ENCODE data around the gene ENPP1. TPM values are rescaled to one million over a fixed set of nuclear protein-coding genes. Genes with fewer than 3 reads are reported as not detected.

ENPP1 gene
- total RNA-seq, 4 donors from 2014 or later = 7.9 to 35.2 (median 19.2) TPM

DNA sequence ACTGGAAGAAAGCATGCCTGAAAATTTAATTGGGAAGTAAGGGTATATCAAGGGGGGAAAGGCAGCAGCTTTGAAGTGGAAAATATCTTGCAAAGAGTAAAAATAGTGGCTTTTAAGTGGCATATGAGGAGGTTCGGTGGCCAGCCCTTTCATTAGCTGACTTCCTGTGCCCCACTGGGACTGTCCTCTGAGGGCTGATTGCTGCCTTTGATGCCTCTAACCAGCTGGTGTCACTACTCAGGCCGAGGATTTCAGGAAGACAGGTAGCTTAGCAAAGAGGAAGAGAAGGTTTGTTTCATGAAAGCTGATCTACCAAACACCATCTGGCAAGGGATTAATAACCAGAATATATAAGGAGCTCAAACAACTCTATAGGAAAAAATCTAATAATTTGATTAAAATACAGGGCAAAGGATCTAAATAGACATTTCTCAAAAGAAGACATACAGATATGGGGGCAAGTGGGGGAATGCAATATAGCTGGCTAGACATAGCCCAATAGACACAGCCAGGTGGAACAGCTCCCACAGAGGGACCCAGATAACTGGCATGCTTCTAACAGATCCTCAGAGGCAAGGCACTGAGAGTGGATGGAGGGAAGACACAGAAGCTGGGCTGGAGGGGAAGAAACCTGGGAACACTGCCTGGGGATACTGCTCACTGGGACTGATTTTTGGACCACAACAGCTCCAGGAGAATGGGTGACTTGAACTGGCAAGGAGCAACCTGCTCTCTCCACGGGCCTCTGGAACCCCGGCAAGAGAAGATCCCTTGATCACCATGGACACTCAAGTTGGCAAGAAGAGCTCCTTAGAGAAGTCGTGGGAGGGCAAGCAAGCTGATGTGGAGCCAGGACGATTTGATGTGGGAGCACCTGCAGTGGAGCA, 110.2 kb downstream of the ENPP1 start:
- DNase-seq (ENCODE audit: extremely low spot score) = no peak
- H3K4me1 ChIP-seq = peaks cover 0 to 8% (median 6%) of the 10 kb centered on the region in 4 donors
- intact Hi-C loops (cut with DNase I) = loop anchor here (10.0 kb wide), 1 partner anchor 567 kb away; no protein-coding TSS in a partner anchor
- no peaks in the 10 kb centered on the region for H3K36me3 ChIP-seq
- H3K27ac ChIP-seq (replicated peaks in 1 of 4) = no peak overlapping the region
- TF ChIP-seq CTCF (IDR thresholded peaks at IDR 0.05) (no peak), POLR2AphosphoS5 (IDR thresholded peaks at IDR 0.05) (no peak), POLR2A (IDR thresholded peaks at IDR 0.05; ENCODE audit: low read depth) (no peak)
- WGBS = 74% methylated on average over 6 of the region's 6 CpGs
- peaks cover 0 to 2% (median 0%) of the 10 kb centered on the region in 4 donors for H3K27me3 ChIP-seq
- H3K4me3 ChIP-seq = no peak overlapping the region
- H3K9me3 ChIP-seq = peaks cover 0 to 1% (median 0%) of the 10 kb centered on the region in 4 donors

GRCh38 chr6:131918650-131919355, 111.0 kb downstream of the ENPP1 start:
- 85% methylated on average over 9 of the region's 9 CpGs for WGBS
- Histone ChIP-seq H3K27me3 (no peaks in the 10 kb centered on the region), H3K36me3 (no peaks in the 10 kb centered on the region), H3K27ac (replicated peaks in 1 of 4) (no peak overlapping the region), H3K4me3 (no peak overlapping the region), H3K4me1 (peaks cover 0 to 8% (median 6%) of the 10 kb centered on the region in 4 donors), H3K9me3 (peaks cover 0 to 8% (median 3%) of the 10 kb centered on the region in 4 donors)
- intact Hi-C loops (cut with DNase I) = loop anchor here (10.0 kb wide), 1 partner anchor 566 kb away; no protein-coding TSS in a partner anchor
- no peak for TF ChIP-seq POLR2AphosphoS5 (IDR thresholded peaks at IDR 0.05)
- no peak for TF ChIP-seq CTCF (IDR thresholded peaks at IDR 0.05)
- no peak for TF ChIP-seq EP300 (IDR thresholded peaks at IDR 0.05)
- no peak for TF ChIP-seq POLR2A (IDR thresholded peaks at IDR 0.05; ENCODE audit: low read depth)
- no peak for DNase-seq (ENCODE audit: extremely low spot score)

DNA sequence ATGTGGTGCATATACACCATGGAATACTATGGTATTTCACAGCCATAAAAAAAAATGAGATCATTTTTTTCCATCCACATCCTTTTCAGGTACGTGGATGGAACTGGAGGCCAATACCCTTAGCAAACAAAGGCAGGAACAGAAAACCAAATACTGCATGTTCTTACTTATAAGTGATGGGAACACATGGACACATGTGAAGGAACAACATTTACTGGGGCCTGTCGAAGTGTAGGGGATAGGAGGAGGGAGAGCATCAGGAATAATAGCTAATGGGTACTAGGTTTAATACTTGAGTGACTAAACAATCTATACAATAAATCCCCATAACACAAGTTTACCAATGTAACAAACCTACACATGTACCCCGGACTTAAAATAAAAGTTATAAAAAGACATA, 112.8 kb downstream of the ENPP1 start:
- Histone ChIP-seq H3K4me1 (peaks cover 0 to 5% (median under 1%) of the 10 kb centered on the region in 4 donors), H3K27me3 (no peaks in the 10 kb centered on the region), H3K9me3 (peaks cover 0 to 8% (median 4%) of the 10 kb centered on the region in 4 donors), H3K36me3 (no peaks in the 10 kb centered on the region), H3K4me3 (no peak overlapping the region), H3K27ac (replicated peaks in 1 of 4) (no peak overlapping the region)
- WGBS = 90% methylated on average over 3 of the region's 3 CpGs
- TF ChIP-seq POLR2A (IDR thresholded peaks at IDR 0.05; ENCODE audit: low read depth) = no peak
- no peak for TF ChIP-seq EP300 (IDR thresholded peaks at IDR 0.05)
- no peak for TF ChIP-seq POLR2AphosphoS5 (IDR thresholded peaks at IDR 0.05)
- TF ChIP-seq CTCF (IDR thresholded peaks at IDR 0.05) = no peak
- no peak for DNase-seq (ENCODE audit: extremely low spot score)
- intact Hi-C loops (cut with DNase I) = loop anchor here (5.0 kb wide), 1 partner anchor 242 kb away; no protein-coding TSS in a partner anchor

GRCh38 chr6:131923356-131923755, 115.5 kb downstream of the ENPP1 start:
- intact Hi-C loops (cut with DNase I) = loop anchor here (5.0 kb wide), 1 partner anchor 239 kb away; no protein-coding TSS in a partner anchor
- 39% methylated on average over 2 of the region's 2 CpGs for WGBS

More at GRCh38 chr6:131923356-131923755, 115.5 kb downstream of the ENPP1 start:
- Histone ChIP-seq H3K9me3 (peaks cover 0 to 8% (median 4%) of the 10 kb centered on the region in 4 donors), H3K27ac (replicated peaks in 1 of 4) (no peak overlapping the region), H3K27me3 (no peaks in the 10 kb centered on the region), H3K4me1 (peaks cover 0 to 5% (median 0%) of the 10 kb centered on the region in 4 donors), H3K36me3 (no peaks in the 10 kb centered on the region), H3K4me3 (no peak overlapping the region)
- DNase-seq (ENCODE audit: extremely low spot score) = no peak
- no peak for TF ChIP-seq POLR2AphosphoS5 (IDR thresholded peaks at IDR 0.05)
- TF ChIP-seq CTCF (IDR thresholded peaks at IDR 0.05) = peak; percentile 40 to 60 (median 44)

Data from esophagus muscularis mucosa (tissue), 4 donors.